PC-9 (cell line): ENCODE results near the gene ABTB2.

Source experiments
- EZH2 ChIP-seq: fragments of 200-600 bp; sonication (generic); IDR thresholded peaks from 2 replicates; pipeline ENCODE4 v1.8.0; 2017; ENCODE audit warnings: antibody characterized with exemption, low read depth
- TF ChIP-seq, protein P1 (sequence below): fragments of 200-600 bp; sonication (generic); conservative IDR thresholded peaks from 2 replicates; pipeline ENCODE4 v1.6.1; 2017; ENCODE audit warnings: mixed run types, antibody characterized with exemption, mild to moderate bottlenecking, moderate library complexity

DNA sequence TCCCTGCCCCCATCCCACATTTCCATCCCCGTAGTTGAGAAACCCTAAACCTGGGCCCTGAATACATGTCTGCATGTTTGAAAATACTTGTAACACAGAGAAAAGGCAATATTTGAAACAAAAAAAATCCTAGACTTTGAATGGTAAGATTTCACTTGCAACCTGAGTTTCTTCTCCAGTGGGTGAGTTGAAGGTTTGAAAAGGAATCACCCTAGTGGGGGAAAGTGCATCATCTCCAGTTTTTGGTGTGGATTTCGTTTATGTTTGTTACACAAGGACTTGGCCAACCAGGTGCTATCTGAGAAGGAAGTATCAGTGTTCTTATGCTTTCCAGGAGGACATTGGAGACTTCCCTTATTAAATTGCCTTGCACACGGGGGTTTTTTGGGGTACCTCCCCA is 90.4 kb downstream of the ABTB2 start:
- TF ChIP-seq, protein P1, sequence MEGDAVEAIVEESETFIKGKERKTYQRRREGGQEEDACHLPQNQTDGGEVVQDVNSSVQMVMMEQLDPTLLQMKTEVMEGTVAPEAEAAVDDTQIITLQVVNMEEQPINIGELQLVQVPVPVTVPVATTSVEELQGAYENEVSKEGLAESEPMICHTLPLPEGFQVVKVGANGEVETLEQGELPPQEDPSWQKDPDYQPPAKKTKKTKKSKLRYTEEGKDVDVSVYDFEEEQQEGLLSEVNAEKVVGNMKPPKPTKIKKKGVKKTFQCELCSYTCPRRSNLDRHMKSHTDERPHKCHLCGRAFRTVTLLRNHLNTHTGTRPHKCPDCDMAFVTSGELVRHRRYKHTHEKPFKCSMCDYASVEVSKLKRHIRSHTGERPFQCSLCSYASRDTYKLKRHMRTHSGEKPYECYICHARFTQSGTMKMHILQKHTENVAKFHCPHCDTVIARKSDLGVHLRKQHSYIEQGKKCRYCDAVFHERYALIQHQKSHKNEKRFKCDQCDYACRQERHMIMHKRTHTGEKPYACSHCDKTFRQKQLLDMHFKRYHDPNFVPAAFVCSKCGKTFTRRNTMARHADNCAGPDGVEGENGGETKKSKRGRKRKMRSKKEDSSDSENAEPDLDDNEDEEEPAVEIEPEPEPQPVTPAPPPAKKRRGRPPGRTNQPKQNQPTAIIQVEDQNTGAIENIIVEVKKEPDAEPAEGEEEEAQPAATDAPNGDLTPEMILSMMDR: no peak
- TF ChIP-seq EZH2: no peak
